K562 (cell line): ENCODE measurements around the gene PLAC8. TPM values are rescaled to one million over a fixed set of nuclear protein-coding genes. Genes with fewer than 3 reads are reported as not detected.
A peak's percentile ranks its signal among the peaks of the same experiment; 100 is the strongest.

Source experiments
- CBX8 ChIP-seq: fragments of 200-600 bp; sonication (generic); IDR thresholded peaks from 2 replicates; pipeline ENCODE4 v1.6.1; 2012; ENCODE audit warnings: borderline replicate concordance, mixed run types, low read depth, mild to moderate bottlenecking, moderate library complexity, mixed read lengths, low read length, control low read depth, inconsistent platforms; ENCODE audit not compliant: poor library complexity, severe bottlenecking; ENCODE audit errors: extremely low read depth
- CTCF ChIP-seq, 3 experiments: IDR thresholded peaks in 2 of 3; conservative IDR thresholded peaks in 1 of 3; 2 replicates each; pipeline ENCODE4 v1.5.1; 2011 to 2012; ENCODE audit warnings: low read length in 3 of 3, mild to moderate bottlenecking in 3 of 3, control low read depth in 2 of 3, improper control_type of control experiment in 1 of 3, inconsistent platforms in 1 of 3, low read depth in 1 of 3, mixed read lengths in 1 of 3, moderate library complexity in 1 of 3; ENCODE audit not compliant: insufficient read depth in 2 of 3
- FOXK2 ChIP-seq, 2 experiments: fragments of 450-650 bp; IDR thresholded peaks in 1 of 2; conservative IDR thresholded peaks in 1 of 2; 2 replicates each; pipeline ENCODE4 v1.6.1; 2016; ENCODE audit warnings: low read depth in 2 of 2, mild to moderate bottlenecking in 1 of 2
- KLF13 ChIP-seq: fragments of 450-650 bp; IDR thresholded peaks from 2 replicates; pipeline ENCODE4 v1.6.1; 2016; ENCODE audit warnings: missing genetic modification characterization, low read depth, mild to moderate bottlenecking, missing compliant biosample characterization, moderate library complexity, borderline replicate concordance
- MCM2 ChIP-seq: fragments of 450-650 bp; IDR thresholded peaks from 2 replicates; pipeline ENCODE4 v1.6.1; 2017; ENCODE audit warnings: low read depth, mild to moderate bottlenecking
- MCM3 ChIP-seq: fragments of 450-650 bp; IDR thresholded peaks from 2 replicates; pipeline ENCODE4 v1.6.1; 2016
- NFE2L1 ChIP-seq: fragments of 450-650 bp; IDR thresholded peaks from 2 replicates; pipeline ENCODE4 v1.6.1; 2016; ENCODE audit warnings: missing genetic modification characterization, low read depth, mild to moderate bottlenecking, missing compliant biosample characterization, moderate library complexity, borderline replicate concordance
- NR0B1 ChIP-seq: fragments of 450-650 bp; IDR thresholded peaks from one replicate; pipeline ENCODE4 v1.6.1; 2018; ENCODE audit warnings: mild to moderate bottlenecking, moderate library complexity; ENCODE audit not compliant: partially characterized antibody
- NUFIP1 ChIP-seq: fragments of 450-650 bp; IDR thresholded peaks from 2 replicates; pipeline ENCODE4 v1.6.1; 2018; ENCODE audit not compliant: partially characterized antibody
- PPARD ChIP-seq: fragments of 250-450 bp; sonication (Bioruptor Pico); IDR thresholded peaks from 2 replicates; pipeline ENCODE4 v1.8.0; 2022; ENCODE audit warnings: inconsistent platforms, mild to moderate bottlenecking, moderate library complexity
- SMAD1 ChIP-seq: fragments of 150-350 bp; IDR thresholded peaks from 2 replicates; pipeline ENCODE4 v1.6.1; 2014; ENCODE audit warnings: low read length, low read depth; ENCODE audit not compliant: partially characterized antibody
- USF1 ChIP-seq: sonication (generic); formaldehyde crosslinking; IDR thresholded peaks from 2 replicates; pipeline ENCODE4 v1.9.0; 2022; ENCODE audit warnings: mild to moderate bottlenecking, missing genetic modification reagents
- ZNF318 ChIP-seq, 2 experiments: fragments of 450-650 bp; IDR thresholded peaks; 2 replicates each; pipeline ENCODE4 v1.6.1; 2016; ENCODE audit warnings: mild to moderate bottlenecking in 2 of 2, borderline replicate concordance in 1 of 2, low read depth in 1 of 2, moderate library complexity in 1 of 2
- polyA plus RNA-seq, 8 experiments: library from polyadenylated mRNA; depleted of rRNA in 4 of 8; stranded (reverse) in 5 of 8; unstranded in 3 of 8; fragments of >200 nt; fragmentation: Nextera tagmentation in 2 of 8; fragmentation: Illumina TruSeq in 1 of 8; extraction: Ambion mirVana in 2 of 8; extraction: Trizol in 1 of 8; gene quantifications; 2 replicates each; pipeline versions ENCODE4 v1.2.1 to v1.2.3, GENCODE V29; 2011 to 2014; ENCODE audit warnings: inconsistent platforms in 1 of 8, missing spikeins in 1 of 8
- total RNA-seq, 7 experiments: library from RNA; depleted of rRNA in 6 of 7; stranded (reverse); fragments of >200 nt in 6 of 7; fragmentation: Illumina TruSeq in 2 of 7; extraction: Trizol in 2 of 7; gene quantifications; 2 replicates each; pipeline versions ENCODE4 v1.2.1 to v1.2.3, GENCODE V29; 2011 to 2021; ENCODE audit warnings: low replicate concordance in 1 of 7

Gene PLAC8
- total and polyA plus RNA-seq, 9 of the 15 experiments (the other 6 are each of a cell fraction or from before 2014, with no cell fraction given): 0.27 to 0.51 TPM; not detected in 7

GRCh38 chr4:83074086-83074704 lies 40.3 kb downstream of the PLAC8 start (continued):
- TF ChIP-seq MCM3: no peak
- TF ChIP-seq NR0B1: no peak
- TF ChIP-seq KLF13 (tag): no peak
- TF ChIP-seq MCM2: no peak
- no peak for TF ChIP-seq CBX8
- TF ChIP-seq FOXK2 (conservative IDR thresholded peaks at IDR 0.05 in 1 of 2, IDR thresholded peaks at IDR 0.05 in 1 of 2; ENCODE audit: low read depth in 2 of 2): no peak; a peak in 1 of 4 replicates
- TF ChIP-seq CTCF (IDR thresholded peaks at IDR 0.05 in 2 of 3, conservative IDR thresholded peaks at IDR 0.05 in 1 of 3; ENCODE audit: insufficient read depth in 2 of 3, low read depth in 1 of 3, low read length in 3 of 3): peak; percentile 53 to 69 (median 53); a peak in 5 of 6 replicates
- TF ChIP-seq USF1 (CRISPR knock-in tag): no peak
- no peak for TF ChIP-seq NFE2L1 (tag)
- TF ChIP-seq NUFIP1: no peak
- TF ChIP-seq SMAD1: no peak
- TF ChIP-seq ZNF318 (IDR thresholded peaks at IDR 0.05; ENCODE audit: borderline replicate concordance in 1 of 2, low read depth in 1 of 2): no peak
- TF ChIP-seq PPARD (CRISPR knock-in tag): no peak
